HG02870 (cell line): ENCODE measurements around the gene ATP2C1.

Experiments used
- ATAC-seq: cut with Tn5 transposase; IDR thresholded peaks from one replicate; pipeline ENCODE4 v1.9.1; 2021; ENCODE audit warnings: mild to moderate bottlenecking, moderate library complexity; ENCODE audit not compliant: unreplicated experiment

Gene ATP2C1

DNA sequence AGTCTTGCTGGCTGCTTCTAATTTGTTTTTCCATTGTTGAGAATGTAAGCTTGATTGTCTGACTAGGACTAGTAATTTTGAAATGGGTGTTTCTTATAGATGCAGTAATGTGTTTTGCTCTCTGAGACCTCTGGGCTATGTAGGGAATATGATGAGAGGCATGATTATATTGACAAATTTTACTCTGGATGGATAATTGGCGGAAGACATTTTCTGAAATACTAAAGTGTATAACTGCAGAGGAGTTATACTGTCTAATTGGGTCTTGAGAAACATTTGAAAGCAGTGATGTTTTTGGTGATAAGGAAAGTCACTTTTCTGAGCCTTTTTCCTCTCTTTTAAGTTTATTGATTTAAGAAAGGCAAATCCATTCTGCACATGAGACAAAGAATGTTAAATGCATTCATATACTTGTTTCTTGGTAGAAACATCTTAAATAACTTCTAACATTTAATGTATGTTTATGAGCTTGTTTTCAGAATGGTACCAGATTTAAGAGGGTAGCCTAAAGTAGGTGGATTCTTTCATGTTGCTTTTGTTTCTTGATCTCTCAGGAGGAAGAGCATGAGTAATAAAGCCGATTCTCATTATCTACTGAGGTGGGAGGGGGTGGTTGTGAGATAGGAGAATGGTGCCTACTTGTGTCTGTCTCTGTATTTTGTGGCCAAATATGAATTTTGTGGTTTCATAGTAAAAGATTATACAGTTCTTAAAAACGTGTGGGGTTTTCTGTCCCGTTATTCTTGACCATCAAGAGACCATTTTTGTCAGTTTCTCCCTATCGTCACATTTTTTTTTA is 2.0 kb downstream of the ATP2C1 start:
- no peak for ATAC-seq

- no peak for ATAC-seq
Measured at GRCh38 chr3:130897316-130897715, 3.4 kb downstream of the ATP2C1 start.

GRCh38 chr3:130900959-130901358 is 7.1 kb downstream of the ATP2C1 start:
- ATAC-seq = no peak

- no peak for ATAC-seq
Measured at GRCh38 chr3:130901463-130902204, 7.8 kb downstream of the ATP2C1 start.

DNA sequence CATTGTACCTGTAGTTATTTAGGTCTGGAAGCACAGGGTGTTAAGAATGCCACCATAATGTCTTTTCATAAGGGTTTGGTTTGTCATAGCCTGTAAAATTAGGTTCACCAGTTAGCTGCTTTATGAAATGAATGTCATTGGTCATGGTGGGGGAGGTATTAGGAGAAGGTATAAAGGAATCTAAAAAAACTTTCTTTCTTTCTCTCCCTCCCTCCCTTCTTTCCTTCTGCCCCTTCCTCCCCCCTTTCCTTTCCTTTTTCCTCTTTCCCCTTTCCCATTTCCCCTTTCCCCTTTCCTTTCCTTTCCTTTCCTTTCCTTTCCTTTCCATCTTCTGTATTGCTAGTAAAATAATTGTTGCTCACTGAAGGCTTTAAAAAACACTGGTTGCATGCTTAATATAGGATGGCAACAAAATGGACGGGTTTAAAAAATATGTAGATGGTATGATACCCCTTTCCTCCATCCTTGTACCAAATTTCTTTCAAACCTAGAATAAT is 9.6 kb downstream of the ATP2C1 start:
- ATAC-seq = no peak

- no peak for ATAC-seq
Measured at GRCh38 chr3:130904491-130904890, 10.6 kb downstream of the ATP2C1 start.

DNA sequence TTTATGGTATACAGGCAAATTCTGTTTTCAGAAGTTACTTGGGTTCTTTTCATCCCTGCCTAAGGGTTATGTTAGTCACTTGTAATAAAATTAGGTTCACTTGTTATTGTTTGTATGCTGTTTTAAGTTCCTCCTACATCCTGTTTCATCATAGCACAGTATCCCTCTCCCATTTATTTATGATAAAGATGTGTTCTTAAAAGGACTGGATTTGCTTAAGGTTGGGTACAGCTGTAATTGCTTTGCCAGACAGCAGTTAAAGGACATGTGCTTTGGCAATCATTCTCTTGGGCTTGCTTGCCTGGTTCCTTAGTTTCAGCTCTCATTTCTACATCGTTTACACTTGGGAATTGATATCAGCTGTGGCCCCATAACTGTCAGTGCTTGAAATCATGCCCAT is 11.7 kb downstream of the ATP2C1 start:
- ATAC-seq = no peak

- ATAC-seq = no peak
Measured at GRCh38 chr3:130906374-130906995, 12.6 kb downstream of the ATP2C1 start.

GRCh38 chr3:130907500-130907899 is 13.6 kb downstream of the ATP2C1 start:
- ATAC-seq = no peak

GRCh38 chr3:130907966-130908365 is 14.1 kb downstream of the ATP2C1 start:
- no peak for ATAC-seq

GRCh38 chr3:130915567-130916292 is 21.8 kb downstream of the ATP2C1 start:
- ATAC-seq = no peak

DNA sequence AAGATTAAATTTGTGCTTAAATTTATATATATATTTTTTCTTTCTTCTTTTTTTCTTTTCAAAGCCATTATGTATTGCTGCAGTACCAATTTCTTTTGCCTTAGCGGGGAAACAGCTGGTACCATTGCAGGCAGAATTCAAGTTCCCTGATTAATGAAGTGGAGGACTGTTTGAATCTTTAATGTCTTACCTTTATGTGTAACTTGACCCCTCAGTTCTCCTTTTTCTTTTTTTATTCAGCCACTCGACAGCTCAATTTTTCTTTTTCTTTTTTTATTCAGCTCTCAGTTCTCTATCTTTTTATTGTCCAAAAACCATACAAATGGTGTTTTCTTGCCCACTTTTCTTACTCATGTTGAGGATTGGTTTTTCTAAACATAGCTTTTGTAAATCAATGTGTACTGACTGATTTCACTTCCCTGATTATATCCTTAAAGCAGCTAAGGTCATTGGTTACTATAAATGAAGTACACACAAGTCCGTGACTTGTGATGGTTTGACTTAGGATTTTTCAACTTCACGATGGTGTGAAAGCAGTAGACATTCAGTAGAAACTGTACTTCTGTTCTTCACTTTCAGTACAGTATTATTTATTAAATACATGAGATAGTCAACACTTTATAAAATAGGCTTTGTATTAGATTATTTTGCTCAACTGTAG is 22.8 kb downstream of the ATP2C1 start:
- ATAC-seq = peak; percentile 74

GRCh38 chr3:130918328-130918727 is 24.4 kb downstream of the ATP2C1 start:
- no peak for ATAC-seq

GRCh38 chr3:130925628-130926027 is 31.7 kb downstream of the ATP2C1 start:
- ATAC-seq = no peak

DNA sequence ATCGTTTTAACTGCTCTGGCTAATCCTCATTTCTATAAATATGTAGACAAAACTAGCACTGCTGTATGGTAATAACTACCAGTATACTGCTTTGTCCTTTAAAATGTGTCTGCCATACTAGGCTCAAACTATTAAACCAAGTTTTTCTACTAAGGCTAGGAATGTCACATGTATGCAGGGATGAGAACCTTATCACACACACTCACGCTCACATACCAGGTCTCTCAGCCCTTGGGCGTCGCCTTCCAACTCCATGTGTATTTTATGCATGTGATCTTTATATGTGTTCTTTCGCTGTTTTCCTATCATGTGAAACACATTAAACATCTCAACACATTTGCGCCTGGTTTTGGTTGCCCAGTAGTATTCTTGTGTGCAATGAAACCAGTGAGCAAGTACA is 32.6 kb downstream of the ATP2C1 start:
- no peak for ATAC-seq

DNA sequence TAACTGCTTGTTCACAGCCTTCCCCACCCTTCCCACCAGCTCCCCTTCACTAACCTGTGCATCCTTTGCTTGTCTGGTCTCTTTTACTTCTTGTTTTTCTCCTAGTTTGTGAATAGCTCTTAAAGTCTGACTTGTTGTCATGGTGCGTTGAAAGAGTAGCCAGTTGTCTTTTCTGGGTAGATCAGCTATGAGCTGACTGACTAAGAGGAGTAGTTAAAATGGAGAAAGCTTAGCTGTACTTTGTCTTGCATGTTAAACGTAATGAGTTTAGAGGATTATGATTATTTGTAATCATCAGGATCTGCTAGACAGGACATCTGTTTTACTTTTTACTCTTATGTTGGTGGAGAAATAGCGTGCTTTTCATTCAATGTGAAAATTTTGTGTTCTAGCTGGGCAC is 35.9 kb downstream of the ATP2C1 start:
- ATAC-seq = no peak

GRCh38 chr3:130932979-130933378 is 39.1 kb downstream of the ATP2C1 start:
- ATAC-seq = no peak

GRCh38 chr3:130933801-130934345 is 40.0 kb downstream of the ATP2C1 start:
- ATAC-seq = no peak

DNA sequence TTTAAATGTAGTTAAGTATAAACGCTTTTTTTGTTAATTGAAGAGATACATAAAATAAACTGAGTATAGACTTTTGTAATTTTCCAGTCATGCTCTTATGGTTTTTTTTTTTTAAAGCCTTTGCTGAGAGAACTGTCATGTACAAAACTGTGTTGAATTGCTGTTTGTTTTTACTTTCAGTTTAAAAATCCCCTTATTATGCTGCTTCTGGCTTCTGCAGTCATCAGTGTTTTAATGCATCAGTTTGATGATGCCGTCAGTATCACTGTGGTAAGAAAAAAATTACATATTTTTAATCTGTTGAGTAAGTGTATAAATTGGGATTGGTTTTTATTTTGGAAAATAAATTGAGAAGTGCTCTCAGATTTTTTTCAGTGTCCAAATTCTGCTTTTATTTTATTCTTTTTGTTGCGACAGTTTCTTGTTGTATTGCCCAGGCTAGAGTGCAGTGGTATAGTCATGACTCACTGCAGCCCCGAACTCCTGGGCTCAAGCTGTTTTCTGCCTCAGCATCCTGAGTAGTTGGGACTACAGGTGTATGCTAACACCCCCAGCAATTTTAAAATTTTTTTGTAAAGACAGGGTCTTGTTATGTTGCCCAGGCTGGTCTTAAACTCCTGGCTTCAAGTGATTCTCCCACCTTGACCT is 40.7 kb downstream of the ATP2C1 start:
- ATAC-seq = no peak
